Hematopoietic multipotent progenitor cell treated with erythropoietin and hydrocortisone succinate and interleukin-3 and kit ligand, for 17 days (in vitro differentiated cells): ENCODE results near the gene ZNF674.

ENCODE experiments used
- DNase-seq: peaks from one replicate; pipeline ENCODE4 v3.0.0-alpha.2; 2015; ENCODE audit warnings: low spot score

The ZNF674 gene

DNA sequence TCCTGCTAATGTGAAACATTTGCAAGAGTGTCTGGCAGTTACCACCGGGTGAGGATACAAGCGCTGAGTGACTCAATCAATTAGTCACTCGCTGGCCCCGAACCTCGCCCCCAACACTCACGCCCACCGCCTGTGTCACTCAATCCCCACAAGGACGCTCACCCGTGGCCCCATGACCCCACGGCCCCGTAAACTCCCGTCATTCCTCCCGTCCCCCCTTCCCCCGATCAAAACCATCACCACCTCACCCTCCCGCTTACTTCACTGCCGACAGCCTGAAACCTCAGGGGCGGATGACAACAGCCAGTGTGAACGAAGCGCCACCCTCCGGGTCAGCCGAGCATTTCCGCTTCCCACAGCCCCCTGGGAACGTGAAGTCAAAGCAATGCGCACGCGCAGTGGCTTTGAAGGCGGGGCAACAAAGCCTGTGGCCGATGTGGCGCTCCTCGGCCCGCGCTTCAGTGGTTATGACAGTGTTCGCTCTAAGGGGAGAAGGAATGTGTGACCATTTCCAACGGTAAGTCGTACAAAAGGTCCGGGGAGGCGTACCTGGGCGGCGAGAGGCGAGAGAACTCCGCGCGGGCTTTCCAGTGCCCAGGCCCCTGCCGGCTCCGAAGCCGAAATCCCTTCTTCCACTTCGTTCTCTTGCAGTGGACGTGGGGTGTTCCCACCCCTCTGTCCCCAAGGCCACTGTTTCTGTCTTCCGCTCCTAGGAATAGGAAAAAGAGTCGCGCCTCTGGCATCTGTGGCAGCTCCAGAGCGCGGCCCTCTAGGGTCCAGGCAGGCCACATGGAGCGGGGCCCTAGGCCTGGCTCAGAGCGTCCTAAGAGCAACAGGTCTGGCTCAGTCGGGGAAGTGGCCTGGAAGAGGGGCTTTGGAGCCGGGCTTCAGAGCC, at the start of gene ZNF674:
ZNF674 (minus strand) TSS at position 311 of the 895 bp plus-strand sequence. CDS start 3,334 bp downstream, outside the sequence.
- DNase-seq, result peak; percentile 90

DNA sequence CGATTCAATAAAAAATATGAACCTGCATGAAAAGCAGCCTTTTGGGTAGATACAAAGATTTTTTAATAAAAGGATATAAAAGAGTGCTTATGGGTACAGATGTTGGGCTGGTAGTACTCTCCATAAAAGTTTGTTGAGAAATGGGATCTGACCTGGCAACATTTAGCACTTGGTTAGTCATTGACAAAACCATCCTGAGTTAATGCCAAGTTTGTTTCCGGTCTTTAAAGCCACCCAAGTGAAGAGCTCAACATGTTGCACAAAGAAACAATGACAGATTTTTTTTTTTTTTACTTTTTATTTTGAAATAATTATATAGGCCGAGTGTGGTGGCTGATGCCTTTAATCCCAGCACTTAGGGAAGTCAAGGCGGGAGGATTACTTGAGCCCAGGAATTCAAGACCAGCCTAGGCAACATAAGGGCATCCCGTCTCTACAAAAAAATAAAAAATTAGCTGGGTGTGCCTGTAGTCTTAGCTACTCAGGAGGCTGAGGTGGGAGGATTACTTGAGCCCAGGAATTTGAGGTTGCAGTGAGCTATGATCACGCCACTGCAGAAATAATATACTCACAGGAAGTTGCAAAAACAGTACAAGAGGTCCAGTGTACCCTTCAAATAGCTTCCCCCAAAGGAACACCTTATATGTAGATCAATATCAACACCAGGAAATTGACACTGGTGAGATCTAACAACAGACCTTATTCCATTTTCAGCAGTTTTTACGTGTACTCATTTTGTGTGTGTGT, 44.9 kb upstream of the ZNF674 start:
- DNase-seq, result no peak

DNA sequence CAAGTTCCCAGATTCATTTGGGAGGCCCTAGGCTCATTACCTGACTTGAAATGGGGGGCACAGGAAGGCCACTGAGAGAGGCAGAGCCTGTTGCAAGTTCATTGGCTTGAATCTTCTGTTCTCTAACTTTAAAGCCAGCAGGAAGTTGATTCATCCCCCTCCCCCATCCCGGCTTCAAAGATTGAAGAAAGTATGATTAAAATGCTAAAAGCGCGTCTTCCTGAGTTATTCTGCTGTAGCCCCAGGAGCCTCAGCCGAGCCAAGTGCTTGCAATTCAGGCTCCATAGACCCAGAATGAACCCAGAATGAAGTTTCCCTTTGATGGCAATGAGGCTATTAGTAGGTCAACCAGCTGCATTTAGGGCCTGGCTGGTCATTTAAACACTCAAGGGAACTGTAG, 43.0 kb upstream of the ZNF674 start:
- DNase-seq, result no peak

DNA sequence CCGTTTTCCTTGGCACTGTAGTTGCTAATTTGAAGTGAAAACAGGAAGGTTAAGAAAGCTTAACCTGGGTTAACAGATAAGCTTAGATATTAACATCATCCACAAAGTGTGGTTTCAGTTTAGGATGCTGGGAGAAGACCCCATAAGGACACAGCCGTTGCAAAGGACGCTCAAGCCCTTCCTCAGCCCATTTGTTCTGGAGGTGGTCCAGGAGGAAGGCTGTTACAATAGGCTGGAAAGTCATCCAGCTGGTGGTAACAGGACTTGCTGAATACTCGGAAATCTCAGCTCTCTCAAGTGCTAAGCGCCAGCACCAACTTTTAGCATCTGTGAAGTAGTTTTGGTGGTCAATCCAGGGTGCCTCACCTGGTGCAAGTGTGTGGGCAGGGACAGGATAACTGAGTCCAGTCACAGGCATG, 42.5 kb upstream of the ZNF674 start:
- no peak for DNase-seq

DNA sequence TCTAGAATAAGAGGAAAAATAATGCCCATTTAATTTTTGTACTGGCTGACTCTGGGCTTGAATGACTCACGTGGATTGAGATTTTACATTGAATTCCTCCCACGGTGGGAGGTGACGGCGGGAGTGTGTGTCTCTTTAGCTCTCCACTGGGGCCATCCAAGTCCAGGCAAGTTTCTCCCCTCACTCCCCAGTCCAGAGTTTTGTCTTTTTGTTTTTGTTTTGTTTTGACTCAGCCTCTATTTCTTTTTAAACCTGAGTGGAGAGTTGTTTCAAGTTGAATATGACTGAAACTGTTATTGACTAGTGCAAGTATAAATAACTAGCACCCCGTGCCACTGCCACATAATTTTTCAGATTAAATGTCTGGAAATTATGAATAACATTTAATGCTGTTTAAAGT, 41.9 kb upstream of the ZNF674 start:
- DNase-seq, result no peak

DNA sequence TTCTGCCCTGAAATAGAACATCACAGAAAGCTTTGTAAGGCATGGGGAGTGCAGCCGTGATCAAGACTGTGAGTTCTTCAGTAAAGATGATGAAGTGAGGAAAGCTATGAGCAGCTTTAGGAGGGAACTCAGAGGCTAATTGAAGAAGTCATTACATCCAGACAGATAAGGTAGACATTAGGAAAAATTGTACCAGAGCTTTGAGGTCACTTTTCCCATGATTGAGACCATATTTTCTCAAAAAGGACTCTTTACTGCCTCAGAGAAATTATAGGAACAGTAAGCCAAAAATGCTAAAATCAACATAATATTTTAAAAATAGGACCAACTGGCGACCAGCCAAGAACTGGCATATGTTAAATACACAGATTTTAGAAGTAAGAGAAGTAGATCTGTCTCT, 39.5 kb upstream of the ZNF674 start:
- DNase-seq, result no peak

DNA sequence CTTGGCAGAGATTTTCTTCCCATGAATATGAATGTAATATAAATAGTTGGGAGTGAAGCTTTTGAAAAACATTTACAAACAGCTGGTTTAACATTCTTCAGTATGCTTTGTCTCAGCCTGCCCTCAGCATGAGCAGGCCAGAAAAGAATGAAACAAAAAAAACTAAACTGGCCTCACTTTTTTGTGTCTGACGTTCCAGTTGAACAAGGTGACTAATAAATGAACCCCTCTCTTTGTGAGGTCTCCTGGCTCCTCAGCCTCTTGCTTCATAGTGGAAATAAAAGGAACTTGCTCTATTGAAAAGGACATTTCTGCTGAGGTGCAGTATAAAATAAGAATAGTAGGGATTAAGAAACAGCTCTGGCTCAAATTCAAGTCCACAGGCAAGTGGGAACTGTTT, 37.7 kb upstream of the ZNF674 start:
- DNase-seq, result no peak

DNA sequence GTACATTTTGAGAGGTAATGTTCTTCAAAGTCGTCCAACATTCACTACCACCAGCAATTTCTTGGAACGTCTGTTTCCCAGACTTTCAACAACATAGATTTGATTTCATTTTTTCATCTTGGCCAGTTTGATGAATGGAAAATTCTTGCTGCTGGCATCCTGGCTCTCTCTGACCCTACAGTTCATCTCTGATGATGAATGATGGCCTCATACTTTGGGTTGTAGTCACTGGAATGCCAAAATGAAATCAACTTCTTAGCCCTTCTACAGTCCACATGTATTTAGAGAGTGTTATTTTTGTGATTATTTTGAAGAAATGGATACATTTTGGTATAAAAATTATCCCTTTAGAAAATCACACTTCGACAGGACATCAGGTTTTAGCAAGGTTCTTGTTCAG, 37.1 kb upstream of the ZNF674 start:
- no peak for DNase-seq

DNA sequence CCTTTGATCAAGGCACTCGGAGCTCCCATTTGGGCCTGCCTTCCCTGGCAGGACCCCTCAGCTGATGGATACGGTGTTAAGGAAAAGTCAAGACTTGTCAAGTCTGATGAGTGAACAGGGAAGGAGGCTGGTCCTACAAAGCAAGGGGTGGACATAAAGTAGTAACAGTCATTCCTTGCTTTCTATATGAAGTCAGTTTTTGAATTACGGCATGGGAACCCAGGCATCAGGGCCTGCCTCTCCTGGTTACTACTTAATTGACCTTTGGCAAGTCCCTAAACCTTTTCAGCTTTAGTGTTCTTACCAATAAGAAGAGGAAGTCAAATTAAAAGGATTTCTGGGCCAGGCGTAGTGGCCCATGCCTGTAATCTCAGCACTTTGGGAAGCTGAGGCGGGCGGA, 35.4 kb upstream of the ZNF674 start:
- no peak for DNase-seq

DNA sequence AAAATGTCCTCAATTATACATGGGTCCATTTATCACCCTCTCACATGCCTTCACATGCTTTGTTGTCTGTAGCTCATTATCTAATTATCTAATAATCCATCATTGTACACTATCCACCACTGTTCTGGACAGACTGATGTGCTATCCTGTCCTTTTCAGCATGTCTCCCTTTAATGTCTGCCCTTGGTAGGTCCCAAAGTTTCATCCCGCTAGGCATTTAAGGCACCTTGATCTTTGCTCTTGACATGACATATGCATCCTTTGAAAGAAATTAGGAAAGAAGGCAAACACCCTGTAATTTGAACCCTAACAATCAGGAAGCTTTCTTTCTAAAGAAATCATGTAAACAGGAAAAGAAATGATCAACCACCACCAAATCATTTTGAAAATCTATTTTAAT, 34.0 kb upstream of the ZNF674 start:
- DNase-seq, result no peak

DNA sequence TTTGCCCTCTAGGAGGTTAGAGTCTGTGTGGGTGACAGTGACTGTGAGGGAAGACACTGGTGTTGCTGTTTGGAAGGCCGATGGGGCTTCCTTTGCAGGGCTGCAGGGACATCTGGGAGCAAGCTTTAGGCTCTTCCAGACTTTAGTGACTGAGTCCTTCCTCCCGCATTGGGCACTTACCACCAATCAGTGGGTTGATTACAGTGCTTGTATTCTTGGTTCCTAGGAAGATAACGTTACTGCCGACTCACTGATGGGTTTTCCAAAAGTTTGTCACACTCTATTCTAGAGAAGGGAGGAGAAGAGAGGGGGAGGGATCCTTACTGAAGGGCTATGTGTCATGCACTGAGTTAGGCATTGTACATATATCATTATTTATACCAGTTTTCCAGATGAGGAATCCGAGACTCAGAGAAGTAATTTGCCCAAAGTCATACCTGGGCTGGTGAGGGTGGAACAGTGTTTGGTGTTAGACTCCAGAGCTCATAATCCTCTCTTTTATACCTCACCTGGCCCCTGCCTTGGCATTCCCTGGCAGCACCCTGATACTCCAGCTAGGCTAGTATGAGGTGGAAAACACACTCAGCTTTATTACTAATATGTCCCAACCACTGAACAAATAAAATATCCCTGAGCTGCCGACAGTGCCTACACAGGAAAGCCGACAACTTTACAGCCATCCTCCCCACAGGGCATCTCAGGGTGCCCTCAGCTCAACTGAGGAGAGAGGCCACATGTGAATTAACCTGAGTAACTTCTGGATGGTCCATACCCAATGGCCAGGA, 32.2 kb upstream of the ZNF674 start:
- no peak for DNase-seq

DNA sequence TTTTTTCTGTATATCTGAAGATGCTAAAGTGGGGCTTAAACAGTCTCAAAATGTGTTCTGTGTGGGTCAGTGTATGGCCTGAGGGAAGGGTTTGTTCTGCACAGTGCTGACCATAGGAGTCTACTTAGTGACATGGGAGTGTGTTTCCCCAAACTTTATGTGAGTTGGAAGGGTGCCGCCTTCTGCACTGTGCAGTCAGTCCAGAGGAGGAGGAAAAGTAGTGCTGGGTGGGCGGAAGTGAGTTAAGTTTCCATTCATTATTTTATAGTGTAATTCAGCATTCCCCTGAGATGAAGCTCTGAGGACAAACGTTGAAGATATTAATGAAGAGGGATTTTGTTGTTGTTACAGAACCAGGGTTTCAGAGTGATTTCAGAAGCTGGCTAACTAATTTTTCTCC, 31.2 kb upstream of the ZNF674 start:
- DNase-seq, result no peak

DNA sequence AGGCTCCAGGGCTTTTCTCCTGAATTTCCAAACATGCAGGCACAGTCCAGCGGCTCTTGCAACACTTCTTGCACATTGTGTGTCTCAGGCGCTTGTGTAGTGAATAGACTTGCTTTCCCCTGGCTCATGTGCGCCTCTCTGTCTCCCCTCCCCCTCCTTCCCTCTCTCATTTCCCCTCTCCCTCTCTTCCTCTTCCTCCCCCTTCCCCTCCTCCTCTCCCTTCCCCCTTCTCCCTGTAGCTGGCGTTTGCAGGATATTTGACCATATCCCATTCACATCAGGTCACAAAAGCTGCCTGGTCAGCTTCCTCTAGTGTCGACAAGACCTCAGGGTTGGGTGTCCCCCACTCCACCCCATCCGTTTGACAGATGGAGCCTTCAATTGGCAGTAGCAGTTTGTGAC, 30.8 kb upstream of the ZNF674 start:
- DNase-seq, result no peak

DNA sequence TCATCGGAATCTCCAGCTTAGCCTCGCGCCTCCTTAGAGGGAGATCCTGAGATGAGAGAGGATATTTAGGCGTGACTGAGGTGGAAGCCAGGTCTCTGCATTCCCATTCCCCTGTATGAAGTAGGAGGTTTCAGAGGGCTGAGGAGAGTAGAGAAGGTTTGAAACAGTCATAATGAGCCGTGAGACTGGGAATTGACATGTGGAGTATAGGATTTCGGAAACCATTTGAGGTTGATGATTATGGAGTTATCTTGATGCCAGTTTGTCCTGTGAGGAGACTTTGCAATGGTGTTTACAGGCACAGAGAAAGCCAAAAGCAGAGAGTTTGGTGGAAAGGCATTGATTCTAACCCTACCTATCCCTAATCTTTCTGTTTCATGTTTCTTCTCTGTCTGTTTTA, 30.4 kb upstream of the ZNF674 start:
- DNase-seq, result no peak

DNA sequence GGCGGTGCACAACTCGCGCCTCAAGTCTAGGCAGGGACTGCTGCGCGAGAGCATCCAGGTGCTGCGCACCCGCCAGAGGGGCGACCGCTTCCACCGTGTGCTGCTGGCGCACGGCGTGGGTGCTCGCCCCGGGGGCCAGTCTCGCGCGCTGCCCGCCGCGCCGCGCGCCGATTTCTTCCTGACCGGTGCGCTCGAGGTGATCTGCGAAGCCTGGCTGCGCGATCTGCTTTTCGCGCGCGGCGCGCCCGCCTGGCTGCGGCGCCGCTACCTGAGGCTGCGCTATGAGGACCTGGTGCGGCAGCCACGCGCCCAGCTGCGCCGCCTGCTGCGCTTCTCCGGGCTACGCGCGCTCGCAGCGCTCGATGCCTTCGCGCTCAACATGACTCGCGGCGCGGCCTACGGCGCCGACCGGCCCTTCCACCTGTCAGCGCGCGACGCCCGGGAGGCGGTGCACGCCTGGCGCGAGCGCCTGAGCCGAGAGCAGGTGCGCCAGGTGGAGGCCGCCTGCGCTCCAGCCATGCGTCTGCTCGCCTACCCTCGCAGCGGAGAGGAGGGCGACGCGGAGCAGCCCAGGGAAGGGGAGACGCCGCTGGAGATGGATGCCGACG, 29.7 kb upstream of the ZNF674 start:
- no peak for DNase-seq

DNA sequence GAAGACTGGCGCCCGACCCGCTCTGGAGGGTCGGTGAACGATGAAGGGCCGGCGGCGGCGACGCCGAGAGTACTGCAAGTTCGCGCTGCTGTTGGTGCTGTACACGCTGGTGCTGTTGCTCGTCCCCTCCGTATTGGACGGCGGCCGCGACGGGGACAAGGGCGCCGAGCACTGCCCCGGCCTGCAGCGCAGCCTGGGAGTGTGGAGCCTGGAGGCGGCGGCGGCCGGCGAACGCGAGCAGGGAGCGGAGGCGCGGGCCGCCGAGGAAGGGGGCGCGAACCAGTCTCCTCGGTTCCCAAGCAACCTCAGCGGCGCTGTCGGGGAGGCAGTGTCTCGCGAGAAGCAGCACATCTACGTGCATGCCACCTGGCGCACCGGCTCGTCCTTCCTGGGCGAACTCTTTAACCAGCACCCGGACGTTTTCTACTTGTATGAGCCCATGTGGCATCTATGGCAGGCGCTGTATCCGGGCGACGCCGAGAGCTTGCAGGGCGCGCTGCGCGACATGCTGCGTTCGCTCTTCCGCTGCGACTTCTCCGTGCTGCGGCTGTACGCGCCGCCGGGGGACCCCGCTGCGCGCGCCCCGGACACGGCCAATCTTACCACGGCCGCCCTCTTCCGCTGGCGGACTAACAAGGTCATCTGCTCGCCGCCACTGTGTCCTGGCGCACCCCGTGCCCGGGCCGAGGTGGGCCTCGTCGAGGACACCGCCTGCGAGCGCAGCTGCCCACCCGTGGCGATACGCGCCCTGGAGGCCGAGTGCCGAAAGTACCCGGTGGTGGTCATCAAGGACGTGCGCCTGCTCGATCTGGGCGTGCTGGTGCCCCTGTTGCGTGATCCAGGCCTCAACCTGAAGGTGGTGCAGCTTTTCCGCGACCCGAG, 28.9 kb upstream of the ZNF674 start:
- no peak for DNase-seq

DNA sequence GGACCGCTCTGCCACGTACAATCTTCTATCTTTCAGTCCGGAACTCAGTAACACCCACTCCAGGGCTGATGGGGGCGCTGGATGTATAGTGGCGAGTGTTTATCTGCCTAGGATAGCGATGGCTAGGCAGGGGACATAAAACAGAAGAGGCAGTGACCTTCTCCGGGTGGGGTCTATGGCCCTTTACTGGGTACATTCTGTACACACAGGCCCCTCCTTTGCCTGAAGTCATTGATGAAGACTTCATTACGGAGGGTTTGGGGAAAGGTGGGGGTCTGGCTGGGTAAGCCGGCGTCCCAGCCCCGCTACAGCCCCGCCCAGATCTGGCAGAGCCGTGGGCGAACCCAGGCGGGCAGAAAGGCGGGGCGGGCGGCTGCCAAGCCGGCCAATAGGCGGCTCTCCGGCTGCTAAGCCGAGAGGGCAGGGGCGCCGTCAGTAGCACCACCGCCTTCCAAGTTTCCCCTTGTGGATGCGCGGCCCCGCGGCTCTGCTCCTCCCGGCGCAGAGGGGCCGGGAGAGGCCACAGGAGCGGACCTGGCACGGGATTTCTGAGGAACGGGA, 28.2 kb upstream of the ZNF674 start, which contains the start of gene CHST7:
CHST7 (plus strand) TSS at position 435 of the 561 bp plus-strand sequence. CDS start 167 bp downstream, outside the sequence.
- DNase-seq, result no peak

DNA sequence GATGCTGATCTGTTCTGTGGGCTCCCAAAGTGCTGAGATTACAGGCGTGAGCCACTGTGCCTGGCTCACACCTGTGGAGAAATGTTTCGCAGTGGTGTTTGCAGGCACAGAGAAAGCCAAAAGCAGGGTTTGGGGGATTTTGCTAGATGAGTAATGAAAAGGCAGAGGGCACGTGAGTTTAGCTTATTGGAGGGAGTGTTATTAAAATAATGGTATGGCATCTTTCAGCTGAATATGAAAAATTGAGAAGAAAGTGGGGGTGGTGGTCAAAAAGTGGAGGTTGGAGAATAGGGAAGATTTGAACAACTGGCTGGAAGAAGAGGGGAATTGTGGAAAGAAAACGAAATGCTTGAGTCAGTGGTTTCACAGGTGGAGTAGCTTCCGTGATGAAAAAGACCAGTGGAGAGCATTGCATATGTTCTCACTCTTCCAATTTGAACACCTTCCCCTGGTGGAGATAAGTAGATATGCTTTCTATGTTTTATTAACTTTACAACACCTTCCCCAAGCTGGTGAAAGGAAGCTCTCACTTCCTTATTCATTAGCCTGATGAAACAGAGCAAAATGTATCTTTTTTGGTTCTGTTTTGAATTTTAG, 27.2 kb upstream of the ZNF674 start:
- no peak for DNase-seq

DNA sequence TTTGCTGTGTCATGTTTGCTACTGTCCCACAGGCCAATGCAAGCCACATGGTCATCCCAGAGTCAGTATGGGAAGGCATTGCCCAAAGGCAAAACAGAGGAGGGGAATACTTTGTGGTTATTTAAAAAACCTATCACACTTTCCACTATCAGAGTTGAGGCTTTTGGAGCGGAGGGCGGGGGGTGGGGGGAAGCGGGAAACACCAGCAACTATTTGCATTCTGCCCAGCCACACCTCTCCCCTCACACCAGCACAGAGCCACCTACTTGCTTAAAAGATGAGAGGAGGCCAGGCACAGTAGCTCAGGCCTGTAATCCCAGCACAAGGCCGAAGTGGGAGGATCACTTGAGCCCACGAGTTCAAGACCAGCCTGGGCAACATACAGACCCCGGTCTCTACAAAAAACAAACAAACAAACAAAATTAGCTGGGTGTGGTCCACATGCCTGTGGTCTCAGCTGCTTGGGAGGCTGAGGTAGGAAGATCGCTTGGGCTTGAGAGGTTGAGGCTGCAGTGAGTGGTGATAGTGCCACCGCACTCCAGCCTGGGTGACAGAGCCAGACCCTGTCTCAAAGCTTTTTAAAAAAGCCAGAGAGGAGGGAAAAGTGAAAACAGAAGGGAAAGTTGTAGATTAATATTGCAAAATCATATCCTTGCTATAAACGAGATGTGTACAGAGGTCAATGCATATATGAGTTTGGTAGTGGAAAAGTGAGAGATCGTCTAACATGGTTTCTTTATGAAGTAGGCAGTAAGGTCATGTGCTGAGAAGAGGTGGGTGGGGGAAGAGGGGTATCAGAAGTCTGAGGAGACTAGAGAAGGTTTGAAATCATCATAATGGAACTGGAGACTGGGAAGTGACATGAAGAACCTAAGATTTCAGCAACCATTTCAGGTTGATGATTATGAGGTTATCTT, 26.5 kb upstream of the ZNF674 start:
- DNase-seq, result no peak
